ENCODE data around the gene PPP1R16B.

GRCh38 chr20:38838326-38838725 is 32.8 kb downstream of the PPP1R16B start:
- TF ChIP-seq CTCF (IDR thresholded peaks at IDR 0.05) (no peak), POLR2A (IDR thresholded peaks at IDR 0.05) (no peak)
